ENCODE measurements around the gene EIF4E1B.
"Not testable (repeated sequence)": the region's sequence is repeated elsewhere in the genome, so short reads cannot be mapped to it uniquely, and the experiment has no call there.

EIF4E1B gene

GRCh38 chr5:176629853-176630680 is at the start of gene EIF4E1B, which contains the start of gene SNCB:
EIF4E1B (plus strand) TSS chr5:176630675; CDS start chr5:176642788, 12,113 bp downstream.
SNCB (minus strand) TSS chr5:176630534; CDS start chr5:176629654, 880 bp downstream.
- Histone ChIP-seq H3K9me3 (ENCODE audit: low read length) (no peaks in the 10 kb centered on the region), H3K27ac (ENCODE audit: low read depth, low read length) (no peak within 1 kb of the TSS), H3K4me1 (ENCODE audit: insufficient read depth, low read length) (no peaks in the 10 kb centered on the region), H3K9ac (ENCODE audit: low read length) (no peak within 1 kb of the TSS), H3K27me3 (ENCODE audit: control insufficient read depth in 1 of 2, insufficient read depth in 2 of 2, low read length in 2 of 2) (peaks cover 28 to 70% of the 10 kb centered on the region in 2 donors), H3K4me3 (ENCODE audit: low read depth in 1 of 2, low read length in 2 of 2) (peak within 1 kb of the TSS in 1 of 2 donors; percentile 43), H3K36me3 (ENCODE audit: insufficient read depth, low read length) (no peaks in the 10 kb centered on the region)

GRCh38 chr5:176581361-176581760 is 49.1 kb upstream of the EIF4E1B start:
- Histone ChIP-seq H3K9ac (ENCODE audit: low read length) (no peak overlapping the region), H3K9me3 (ENCODE audit: low read length) (no peaks in the 10 kb centered on the region), H3K27ac (ENCODE audit: low read depth, low read length) (no peak overlapping the region), H3K36me3 (ENCODE audit: insufficient read depth, low read length) (no peaks in the 10 kb centered on the region), H3K4me3 (ENCODE audit: low read depth in 1 of 2, low read length in 2 of 2) (no peak overlapping the region), H3K27me3 (ENCODE audit: control insufficient read depth in 1 of 2, insufficient read depth in 2 of 2, low read length in 2 of 2) (no peaks in the 10 kb centered on the region), H3K4me1 (ENCODE audit: insufficient read depth, low read length) (no peaks in the 10 kb centered on the region)

GRCh38 chr5:176583076-176583475 is 47.4 kb upstream of the EIF4E1B start:
- Histone ChIP-seq H3K9ac (ENCODE audit: low read length) (no peak overlapping the region), H3K4me1 (ENCODE audit: insufficient read depth, low read length) (no peaks in the 10 kb centered on the region), H3K36me3 (ENCODE audit: insufficient read depth, low read length) (no peaks in the 10 kb centered on the region), H3K27ac (ENCODE audit: low read depth, low read length) (no peak overlapping the region), H3K4me3 (ENCODE audit: low read depth in 1 of 2, low read length in 2 of 2) (no peak overlapping the region), H3K9me3 (ENCODE audit: low read length) (no peaks in the 10 kb centered on the region), H3K27me3 (ENCODE audit: control insufficient read depth in 1 of 2, insufficient read depth in 2 of 2, low read length in 2 of 2) (no peaks in the 10 kb centered on the region)

GRCh38 chr5:176587398-176587797 is 43.1 kb upstream of the EIF4E1B start:
- H3K4me3 ChIP-seq (ENCODE audit: low read depth in 1 of 2, low read length in 2 of 2) = no peak overlapping the region
- H3K27ac ChIP-seq (ENCODE audit: low read depth, low read length) = no peak overlapping the region
- H3K9ac ChIP-seq (ENCODE audit: low read length) = no peak overlapping the region
- H3K36me3 ChIP-seq (ENCODE audit: insufficient read depth, low read length) = no peaks in the 10 kb centered on the region
- H3K27me3 ChIP-seq (ENCODE audit: control insufficient read depth in 1 of 2, insufficient read depth in 2 of 2, low read length in 2 of 2) = no peaks in the 10 kb centered on the region
- H3K9me3 ChIP-seq (ENCODE audit: low read length) = no peaks in the 10 kb centered on the region
- H3K4me1 ChIP-seq (ENCODE audit: insufficient read depth, low read length) = no peaks in the 10 kb centered on the region

- H3K4me1 ChIP-seq (ENCODE audit: insufficient read depth, low read length) = no peaks in the 10 kb centered on the region
- no peak overlapping the region for H3K27ac ChIP-seq (ENCODE audit: low read depth, low read length)
- peaks cover 0 to under 1% of the 10 kb centered on the region in 2 donors for H3K27me3 ChIP-seq (ENCODE audit: control insufficient read depth in 1 of 2, insufficient read depth in 2 of 2, low read length in 2 of 2)
- no peak overlapping the region for H3K9ac ChIP-seq (ENCODE audit: low read length)
- H3K4me3 ChIP-seq (ENCODE audit: low read depth in 1 of 2, low read length in 2 of 2) = no peak overlapping the region
- no peaks in the 10 kb centered on the region for H3K9me3 ChIP-seq (ENCODE audit: low read length)
- H3K36me3 ChIP-seq (ENCODE audit: insufficient read depth, low read length) = no peaks in the 10 kb centered on the region
Measured at GRCh38 chr5:176588297-176588696, 42.2 kb upstream of the EIF4E1B start.

- no peaks in the 10 kb centered on the region for H3K9me3 ChIP-seq (ENCODE audit: low read length)
- H3K27me3 ChIP-seq (ENCODE audit: control insufficient read depth in 1 of 2, insufficient read depth in 2 of 2, low read length in 2 of 2) = peaks cover 0 to 8% of the 10 kb centered on the region in 2 donors
- no peaks in the 10 kb centered on the region for H3K4me1 ChIP-seq (ENCODE audit: insufficient read depth, low read length)
- no peak overlapping the region for H3K4me3 ChIP-seq (ENCODE audit: low read depth in 1 of 2, low read length in 2 of 2)
- no peaks in the 10 kb centered on the region for H3K36me3 ChIP-seq (ENCODE audit: insufficient read depth, low read length)
- H3K27ac ChIP-seq (ENCODE audit: low read depth, low read length) = no peak overlapping the region
- no peak overlapping the region for H3K9ac ChIP-seq (ENCODE audit: low read length)
Measured at GRCh38 chr5:176589039-176589769, 41.3 kb upstream of the EIF4E1B start.

GRCh38 chr5:176590035-176590717 is 40.3 kb upstream of the EIF4E1B start:
- H3K4me1 ChIP-seq (ENCODE audit: insufficient read depth, low read length) = no peaks in the 10 kb centered on the region
- H3K27me3 ChIP-seq (ENCODE audit: control insufficient read depth in 1 of 2, insufficient read depth in 2 of 2, low read length in 2 of 2) = peaks cover 0 to 12% of the 10 kb centered on the region in 2 donors
- H3K9me3 ChIP-seq (ENCODE audit: low read length) = no peaks in the 10 kb centered on the region
- no peak overlapping the region for H3K9ac ChIP-seq (ENCODE audit: low read length)
- H3K36me3 ChIP-seq (ENCODE audit: insufficient read depth, low read length) = no peaks in the 10 kb centered on the region
- H3K4me3 ChIP-seq (ENCODE audit: low read depth in 1 of 2, low read length in 2 of 2) = no peak overlapping the region
- H3K27ac ChIP-seq (ENCODE audit: low read depth, low read length) = no peak overlapping the region

- H3K9ac ChIP-seq (ENCODE audit: low read length); H3K4me3 ChIP-seq (ENCODE audit: low read depth in 1 of 2, low read length in 2 of 2); H3K9me3 ChIP-seq (ENCODE audit: low read length); H3K4me1 ChIP-seq (ENCODE audit: insufficient read depth, low read length); H3K36me3 ChIP-seq (ENCODE audit: insufficient read depth, low read length); H3K27ac ChIP-seq (ENCODE audit: low read depth, low read length): not testable (repeated sequence)
- peaks cover 0 to 24% of the 10 kb centered on the region in 2 donors for H3K27me3 ChIP-seq (ENCODE audit: control insufficient read depth in 1 of 2, insufficient read depth in 2 of 2, low read length in 2 of 2)
Measured at GRCh38 chr5:176591667-176592066, 38.8 kb upstream of the EIF4E1B start.

GRCh38 chr5:176592573-176592972 is 37.9 kb upstream of the EIF4E1B start:
- no peaks in the 10 kb centered on the region for H3K9me3 ChIP-seq (ENCODE audit: low read length)
- H3K9ac ChIP-seq (ENCODE audit: low read length) = no peak overlapping the region
- H3K4me3 ChIP-seq (ENCODE audit: low read depth in 1 of 2, low read length in 2 of 2) = no peak overlapping the region
- peaks cover 4% of the 10 kb centered on the region for H3K4me1 ChIP-seq (ENCODE audit: insufficient read depth, low read length)
- peaks cover 0 to 24% of the 10 kb centered on the region in 2 donors for H3K27me3 ChIP-seq (ENCODE audit: control insufficient read depth in 1 of 2, insufficient read depth in 2 of 2, low read length in 2 of 2)
- no peak overlapping the region for H3K27ac ChIP-seq (ENCODE audit: low read depth, low read length)
- no peaks in the 10 kb centered on the region for H3K36me3 ChIP-seq (ENCODE audit: insufficient read depth, low read length)

- Histone ChIP-seq H3K27ac (ENCODE audit: low read depth, low read length) (no peak overlapping the region), H3K27me3 (ENCODE audit: control insufficient read depth in 1 of 2, insufficient read depth in 2 of 2, low read length in 2 of 2) (peaks cover 0 to 30% of the 10 kb centered on the region in 2 donors), H3K36me3 (ENCODE audit: insufficient read depth, low read length) (no peaks in the 10 kb centered on the region), H3K4me3 (ENCODE audit: low read depth in 1 of 2, low read length in 2 of 2) (no peak overlapping the region), H3K9ac (ENCODE audit: low read length) (no peak overlapping the region), H3K9me3 (ENCODE audit: low read length) (no peaks in the 10 kb centered on the region), H3K4me1 (ENCODE audit: insufficient read depth, low read length) (peaks cover 4% of the 10 kb centered on the region)
Measured at GRCh38 chr5:176593273-176593869, 37.1 kb upstream of the EIF4E1B start.

GRCh38 chr5:176594554-176594953 is 35.9 kb upstream of the EIF4E1B start:
- Histone ChIP-seq H3K4me3 (ENCODE audit: low read depth in 1 of 2, low read length in 2 of 2) (no peak overlapping the region), H3K9ac (ENCODE audit: low read length) (no peak overlapping the region), H3K27me3 (ENCODE audit: control insufficient read depth in 1 of 2, insufficient read depth in 2 of 2, low read length in 2 of 2) (peaks cover 0 to 30% of the 10 kb centered on the region in 2 donors), H3K27ac (ENCODE audit: low read depth, low read length) (no peak overlapping the region), H3K4me1 (ENCODE audit: insufficient read depth, low read length) (peaks cover 4% of the 10 kb centered on the region), H3K9me3 (ENCODE audit: low read length) (no peaks in the 10 kb centered on the region), H3K36me3 (ENCODE audit: insufficient read depth, low read length) (no peaks in the 10 kb centered on the region)
